ENCODE data around the gene ESYT2.

Gene ESYT2

DNA sequence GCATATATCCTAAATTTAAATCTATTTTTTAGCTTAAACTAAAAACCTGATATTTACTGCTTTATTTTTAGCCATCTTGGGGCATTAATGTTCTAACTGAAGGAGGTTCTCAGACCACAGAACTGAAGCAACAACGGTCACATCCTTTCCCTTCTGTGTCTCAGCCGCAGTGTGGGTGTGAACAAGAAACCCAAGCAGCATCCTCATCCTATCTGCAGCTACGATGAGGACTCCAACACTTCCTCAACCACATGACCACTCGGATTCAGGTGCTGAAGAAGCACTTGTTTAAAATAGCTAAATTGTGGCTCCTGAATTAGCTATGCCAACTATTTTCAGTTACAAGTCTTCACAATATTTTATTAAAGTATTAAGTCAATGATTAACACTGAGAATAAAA is 5.3 kb downstream of the ESYT2 start:
- Mint-ChIP-seq H3K9me3 (no peaks in the 10 kb centered on the region), H3K4me1 (peaks cover 34% of the 10 kb centered on the region), H3K27ac (no peak overlapping the region), H3K36me3 (ENCODE audit: low read depth) (peaks cover 11% of the 10 kb centered on the region), H3K27me3 (ENCODE audit: low read depth, poor library complexity) (peaks cover 4% of the 10 kb centered on the region), H3K4me3 (no peak overlapping the region)
- no peak for DNase-seq
- TF ChIP-seq CTCF (IDR thresholded peaks at IDR 0.05) = no peak

GRCh38 chr7:158821171-158822031 is 7.9 kb downstream of the ESYT2 start:
- H3K4me3 Mint-ChIP-seq = no peak overlapping the region
- H3K27ac Mint-ChIP-seq = peak overlapping the region; percentile 84
- peaks cover 4% of the 10 kb centered on the region for H3K27me3 Mint-ChIP-seq (ENCODE audit: low read depth, poor library complexity)
- no peak for TF ChIP-seq CTCF (IDR thresholded peaks at IDR 0.05)
- peaks cover 6% of the 10 kb centered on the region for H3K36me3 Mint-ChIP-seq (ENCODE audit: low read depth)
- no peaks in the 10 kb centered on the region for H3K9me3 Mint-ChIP-seq
- H3K4me1 Mint-ChIP-seq = peaks cover 49% of the 10 kb centered on the region
- DNase-seq = no peak

DNA sequence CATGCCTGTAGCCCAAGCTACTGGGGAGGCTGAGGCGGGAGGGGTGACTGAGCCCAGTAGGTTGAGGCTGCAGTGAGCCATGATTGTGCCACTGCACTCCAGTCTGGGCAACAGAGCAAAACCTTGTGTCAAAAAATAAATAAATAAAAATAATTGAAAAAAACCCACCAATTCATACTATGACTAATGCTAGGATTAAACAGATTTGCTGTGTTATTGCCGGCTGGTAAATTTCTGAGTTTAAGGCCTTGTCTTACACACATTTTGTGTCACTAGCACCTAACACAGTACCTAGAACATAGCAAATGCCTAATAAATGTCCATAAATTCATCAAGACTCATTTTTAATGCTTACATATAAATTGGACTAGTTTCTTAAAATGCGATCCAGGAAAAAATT is 8.7 kb downstream of the ESYT2 start:
- no peak for DNase-seq
- H3K9me3 Mint-ChIP-seq = peaks cover 3% of the 10 kb centered on the region
- peaks cover 9% of the 10 kb centered on the region for H3K36me3 Mint-ChIP-seq (ENCODE audit: low read depth)
- H3K27ac Mint-ChIP-seq = peak overlapping the region; percentile 19
- peaks cover 57% of the 10 kb centered on the region for H3K4me1 Mint-ChIP-seq
- no peak overlapping the region for H3K4me3 Mint-ChIP-seq
- H3K27me3 Mint-ChIP-seq (ENCODE audit: low read depth, poor library complexity) = peaks cover 4% of the 10 kb centered on the region
- TF ChIP-seq CTCF (IDR thresholded peaks at IDR 0.05) = no peak

GRCh38 chr7:158819571-158820203 is 9.6 kb downstream of the ESYT2 start:
- no peak for DNase-seq
- peak overlapping the region; percentile 48 for H3K4me3 Mint-ChIP-seq
- TF ChIP-seq CTCF (IDR thresholded peaks at IDR 0.05) = no peak
- peaks cover 13% of the 10 kb centered on the region for H3K9me3 Mint-ChIP-seq
- H3K27me3 Mint-ChIP-seq (ENCODE audit: low read depth, poor library complexity) = peaks cover under 1% of the 10 kb centered on the region
- H3K27ac Mint-ChIP-seq = no peak overlapping the region
- H3K36me3 Mint-ChIP-seq (ENCODE audit: low read depth) = peaks cover 14% of the 10 kb centered on the region
- peaks cover 66% of the 10 kb centered on the region for H3K4me1 Mint-ChIP-seq

DNA sequence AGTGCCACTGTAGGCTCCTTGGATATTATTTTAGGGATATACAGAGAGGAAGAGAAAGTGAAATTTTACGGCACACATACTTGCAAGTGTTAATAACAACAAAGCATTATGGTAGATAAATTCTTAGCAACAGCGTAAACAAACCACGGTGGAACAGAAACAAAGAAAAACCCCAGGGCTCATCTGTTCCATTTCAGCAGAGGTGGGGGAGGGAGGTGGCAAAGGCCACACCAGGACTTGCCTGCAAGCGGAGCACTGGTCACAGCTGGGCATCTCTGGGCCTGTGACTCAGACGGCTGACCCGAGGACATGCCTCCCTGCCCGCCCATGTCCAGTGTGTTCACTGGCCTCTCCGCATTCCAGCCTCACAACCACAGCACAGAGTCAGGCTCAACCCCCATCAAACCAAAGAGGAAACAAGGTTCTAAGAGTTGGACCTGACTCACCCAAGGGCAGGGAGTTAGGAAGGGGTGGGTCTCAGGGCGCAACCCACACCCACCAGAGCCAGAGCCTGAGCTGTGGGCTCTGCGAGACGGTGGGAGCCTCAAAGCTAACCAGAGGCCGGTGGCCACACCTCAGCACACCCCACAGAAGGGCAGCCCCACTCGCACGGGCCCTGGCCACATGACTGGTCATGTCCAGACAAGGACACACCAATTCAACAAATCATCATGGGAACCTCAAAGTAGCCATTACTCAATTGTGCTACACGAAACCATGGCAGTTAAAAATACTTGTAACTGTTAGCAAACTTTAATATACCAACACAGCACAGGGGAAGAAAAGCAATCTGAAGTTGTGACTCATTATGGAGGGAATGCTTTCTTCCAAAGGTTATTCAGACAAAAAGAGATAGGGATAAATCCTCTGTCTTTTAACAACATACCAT is 10.7 kb downstream of the ESYT2 start:
- Mint-ChIP-seq H3K9me3 (peaks cover 23% of the 10 kb centered on the region), H3K4me1 (peaks cover 74% of the 10 kb centered on the region), H3K36me3 (ENCODE audit: low read depth) (peaks cover 25% of the 10 kb centered on the region), H3K27ac (peak overlapping the region; percentile 98), H3K27me3 (ENCODE audit: low read depth, poor library complexity) (no peaks in the 10 kb centered on the region), H3K4me3 (peak overlapping the region; percentile 54)
- peak; percentile 64 for DNase-seq
- no peak for TF ChIP-seq CTCF (IDR thresholded peaks at IDR 0.05)

Measured in nephron progenitor cell (in vitro differentiated cells).